Fibroblast of the aortic adventitia (primary cell): ENCODE measurements around the gene HSF5. TPM values are rescaled to one million over a fixed set of nuclear protein-coding genes. Genes with fewer than 3 reads are reported as not detected.
"Not testable (repeated sequence)": the region's sequence is repeated elsewhere in the genome, so short reads cannot be mapped to it uniquely, and the experiment has no call there.

Experiments used
- DNase-seq: peaks from one replicate; pipeline ENCODE4 v3.0.0-alpha.2; 2010; ENCODE audit warnings: low read depth
- H3K4me3 ChIP-seq: 2 replicates; pipeline ENCODE4 v1.5.1; 2011; ENCODE audit warnings: low read depth, mild to moderate bottlenecking, control low read depth, low read length, moderate library complexity
- total RNA-seq: library from RNA; depleted of rRNA; stranded (reverse); fragments of >200 nt; gene quantifications from 2 replicates; pipeline ENCODE4 v1.2.3, GENCODE V29; 2012; ENCODE audit warnings: low replicate concordance
- TF ChIP-seq, protein P1 (sequence below): IDR thresholded peaks from 2 replicates; pipeline ENCODE4 v1.5.1; 2011; ENCODE audit warnings: mild to moderate bottlenecking, low read length, control low read depth, inconsistent platforms; ENCODE audit not compliant: insufficient read depth

Gene HSF5
- total RNA-seq, 1 donor, result not detected

- no peak overlapping the region for H3K4me3 ChIP-seq
- TF ChIP-seq, protein P1, sequence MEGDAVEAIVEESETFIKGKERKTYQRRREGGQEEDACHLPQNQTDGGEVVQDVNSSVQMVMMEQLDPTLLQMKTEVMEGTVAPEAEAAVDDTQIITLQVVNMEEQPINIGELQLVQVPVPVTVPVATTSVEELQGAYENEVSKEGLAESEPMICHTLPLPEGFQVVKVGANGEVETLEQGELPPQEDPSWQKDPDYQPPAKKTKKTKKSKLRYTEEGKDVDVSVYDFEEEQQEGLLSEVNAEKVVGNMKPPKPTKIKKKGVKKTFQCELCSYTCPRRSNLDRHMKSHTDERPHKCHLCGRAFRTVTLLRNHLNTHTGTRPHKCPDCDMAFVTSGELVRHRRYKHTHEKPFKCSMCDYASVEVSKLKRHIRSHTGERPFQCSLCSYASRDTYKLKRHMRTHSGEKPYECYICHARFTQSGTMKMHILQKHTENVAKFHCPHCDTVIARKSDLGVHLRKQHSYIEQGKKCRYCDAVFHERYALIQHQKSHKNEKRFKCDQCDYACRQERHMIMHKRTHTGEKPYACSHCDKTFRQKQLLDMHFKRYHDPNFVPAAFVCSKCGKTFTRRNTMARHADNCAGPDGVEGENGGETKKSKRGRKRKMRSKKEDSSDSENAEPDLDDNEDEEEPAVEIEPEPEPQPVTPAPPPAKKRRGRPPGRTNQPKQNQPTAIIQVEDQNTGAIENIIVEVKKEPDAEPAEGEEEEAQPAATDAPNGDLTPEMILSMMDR, result no peak
- DNase-seq, result no peak
These were observed 15.7 kb upstream of the HSF5 start for GRCh38 chr17:58503866-58504265.

DNA sequence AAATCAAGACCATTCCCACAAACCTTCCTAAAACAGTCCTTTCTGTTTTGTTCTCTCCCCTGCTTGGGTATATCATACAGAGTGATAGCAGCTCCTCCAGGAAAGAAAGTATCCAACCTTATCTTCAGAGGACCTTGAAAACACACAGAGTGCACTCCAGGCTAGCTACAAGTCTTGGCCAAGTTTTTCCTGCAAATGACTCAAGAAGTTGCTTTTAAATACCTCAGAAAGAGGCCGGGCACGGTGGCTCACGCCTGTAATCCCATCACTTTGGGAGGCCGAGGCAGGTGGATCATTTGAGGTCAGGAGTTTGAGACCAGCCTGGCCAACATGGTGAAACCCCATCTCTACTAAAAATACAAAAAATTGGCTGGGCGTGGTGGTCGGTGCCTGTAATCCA is 14.9 kb upstream of the HSF5 start:
- not testable (repeated sequence) for H3K4me3 ChIP-seq, DNase-seq

DNA sequence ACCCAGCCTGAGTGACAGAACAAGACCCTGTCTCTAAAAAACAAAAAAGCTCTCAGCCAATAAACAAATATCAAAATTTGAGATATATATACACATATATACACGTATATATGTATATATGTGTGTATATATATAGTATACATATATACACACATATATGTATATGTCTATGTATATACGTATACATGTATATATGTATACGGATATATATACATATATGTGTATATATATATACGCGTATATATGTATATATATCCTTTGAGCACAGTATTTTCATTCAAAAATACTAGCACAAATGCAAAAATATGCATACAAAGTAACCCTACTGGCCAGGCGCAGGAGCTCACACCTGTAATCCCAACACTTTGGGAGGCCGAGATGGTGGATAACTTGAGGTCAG is 13.2 kb upstream of the HSF5 start:
- no peak for DNase-seq
- no peak overlapping the region for H3K4me3 ChIP-seq
- TF ChIP-seq, protein P1, result no peak

DNA sequence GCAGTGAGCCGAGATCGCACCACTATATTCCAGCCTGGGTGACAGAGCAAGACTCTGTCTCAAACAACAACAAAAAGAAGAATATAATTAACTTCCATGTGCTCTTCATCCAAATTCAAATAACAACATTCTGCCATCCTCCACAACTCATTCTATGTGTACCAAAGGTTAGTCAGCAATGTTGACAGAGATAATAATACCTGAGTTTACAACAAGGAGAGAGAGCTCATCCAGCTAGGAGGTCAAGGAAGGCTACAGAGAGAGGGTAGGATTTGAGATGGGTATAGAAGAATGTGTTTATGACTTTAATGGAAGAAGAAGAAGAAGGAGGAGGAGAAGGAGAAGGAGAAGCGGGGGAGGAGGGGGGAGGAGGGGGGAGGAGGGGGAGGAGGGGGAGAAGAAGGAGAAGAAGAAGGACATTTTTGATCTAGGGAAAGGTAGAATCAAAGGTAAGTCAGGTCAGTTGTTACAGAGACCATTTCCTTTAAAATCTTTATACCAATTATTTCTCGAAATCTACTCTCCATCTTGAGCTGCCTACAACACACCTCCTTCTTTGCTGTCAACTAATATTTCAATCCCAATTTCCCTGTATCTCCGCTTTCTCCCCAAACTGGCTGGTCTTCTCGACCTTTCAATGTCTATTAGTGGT is 10.1 kb upstream of the HSF5 start:
- no peak for DNase-seq
- TF ChIP-seq, protein P1, result no peak
- no peak overlapping the region for H3K4me3 ChIP-seq

GRCh38 chr17:58493506-58493905 is 5.3 kb upstream of the HSF5 start:
- TF ChIP-seq, protein P1, result no peak
- DNase-seq, result no peak
- H3K4me3 ChIP-seq, result no peak overlapping the region

DNA sequence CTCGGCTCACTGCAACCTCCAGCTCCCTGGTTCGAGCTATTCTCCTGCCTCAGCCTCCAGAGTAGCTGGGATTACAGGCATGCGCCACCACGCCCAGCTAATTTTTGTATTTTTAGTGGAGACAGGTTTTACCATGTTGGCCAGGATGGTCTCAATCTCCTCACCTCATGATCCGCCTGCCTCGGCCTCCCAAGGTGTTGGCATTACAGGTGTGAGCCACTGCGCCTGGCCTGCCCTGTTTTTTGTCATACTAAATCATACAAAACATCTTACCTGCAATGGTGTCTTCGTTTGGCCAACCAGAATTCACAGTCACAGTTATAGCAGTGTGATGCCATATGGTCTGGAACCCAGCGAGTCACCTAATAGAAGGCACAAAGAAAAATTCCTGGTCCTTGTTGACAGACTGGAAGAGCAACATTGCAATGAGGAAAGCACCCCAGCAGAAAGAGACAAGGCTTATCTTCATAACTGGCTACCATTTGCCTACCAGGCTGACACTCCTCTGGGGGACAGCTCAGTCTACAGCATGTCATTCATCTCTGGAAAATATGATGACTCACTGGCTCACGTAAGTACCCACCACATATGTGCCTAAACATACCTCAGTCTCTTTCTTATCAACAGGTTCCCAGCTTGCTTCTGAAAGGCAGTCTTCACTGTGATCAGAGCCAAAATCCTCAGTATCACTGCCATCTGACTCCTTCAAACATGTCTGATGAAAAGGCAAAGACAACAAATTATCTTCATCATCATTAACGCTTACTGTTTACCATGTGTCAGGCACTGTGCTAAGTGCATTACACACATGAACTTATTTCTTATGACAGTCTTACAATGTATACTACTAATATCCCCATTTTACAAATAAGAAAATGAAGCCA is 4.3 kb upstream of the HSF5 start:
- TF ChIP-seq, protein P1, result no peak
- DNase-seq, result no peak
- no peak overlapping the region for H3K4me3 ChIP-seq

DNA sequence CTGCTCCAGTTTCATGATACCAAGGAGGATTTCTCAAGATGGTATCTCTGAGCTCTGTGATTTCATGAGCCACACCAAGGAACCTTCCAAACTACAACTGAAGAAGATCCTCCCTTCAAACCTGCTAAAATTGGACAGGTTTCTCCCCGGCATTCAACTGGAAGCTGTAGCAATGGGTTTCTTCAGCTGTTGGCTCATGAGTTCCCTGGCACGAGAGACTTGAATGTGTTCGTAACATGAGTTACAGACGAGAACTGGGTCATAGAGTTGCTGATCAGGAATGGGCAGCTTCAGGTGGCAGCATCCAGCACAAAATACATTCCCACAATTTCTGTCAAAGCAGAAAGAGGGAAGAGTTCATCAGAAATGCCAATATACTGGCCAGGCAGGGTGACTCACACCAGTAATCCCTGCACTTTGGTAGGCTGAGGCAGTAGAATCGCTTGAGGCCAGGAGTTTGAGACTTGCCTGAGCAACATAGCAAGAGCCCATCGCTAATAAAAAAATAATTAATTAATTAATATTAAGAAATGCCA is 3.4 kb upstream of the HSF5 start:
- TF ChIP-seq, protein P1, result no peak
- no peak for DNase-seq
- H3K4me3 ChIP-seq, result no peak overlapping the region
